T-helper 9 cell (primary cell): ENCODE results near the gene CFAP20DC.
"Not testable (repeated sequence)": the region's sequence is repeated elsewhere in the genome, so short reads cannot be mapped to it uniquely, and the experiment has no call there.

Experiments used
- DNase-seq: peaks from one replicate; pipeline ENCODE4 v3.0.0-alpha.2; 2020

Gene CFAP20DC

DNA sequence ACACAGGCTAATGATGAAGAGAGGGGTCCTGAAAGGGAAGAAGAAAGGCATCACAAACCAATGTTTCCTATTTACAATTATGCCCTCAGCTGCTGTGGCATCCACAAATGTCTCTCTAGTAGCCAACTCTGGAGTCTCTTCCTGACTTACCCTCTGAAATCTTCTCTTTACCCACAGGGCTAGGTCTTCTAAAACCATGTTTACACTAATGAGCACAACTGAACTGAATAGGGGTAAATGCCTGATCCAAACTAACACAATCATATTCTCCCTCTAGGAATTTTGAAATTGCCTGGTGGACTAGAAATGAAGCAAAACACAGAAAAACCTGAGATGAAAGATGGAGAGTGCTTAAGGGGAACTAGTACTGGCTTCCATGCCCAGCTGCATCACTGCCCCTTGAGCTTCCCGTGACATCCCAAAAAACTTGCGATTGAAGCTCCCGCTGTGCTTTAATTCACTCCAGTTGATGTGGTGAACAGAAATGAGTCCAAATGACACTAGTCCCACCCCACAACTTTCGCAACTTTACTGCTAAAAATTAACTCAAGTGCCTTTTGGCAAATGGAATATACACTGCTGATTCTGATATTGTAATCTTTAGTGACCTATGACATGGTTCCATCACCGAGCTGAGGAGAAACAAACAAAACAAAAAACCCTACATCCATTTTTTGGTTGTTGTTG, 32.8 kb downstream of the CFAP20DC start:
- DNase-seq, result no peak

GRCh38 chr3:59013611-59014010, 36.2 kb downstream of the CFAP20DC start:
- no peak for DNase-seq

- no peak for DNase-seq
Measured at GRCh38 chr3:59006634-59007517, 42.9 kb downstream of the CFAP20DC start.

DNA sequence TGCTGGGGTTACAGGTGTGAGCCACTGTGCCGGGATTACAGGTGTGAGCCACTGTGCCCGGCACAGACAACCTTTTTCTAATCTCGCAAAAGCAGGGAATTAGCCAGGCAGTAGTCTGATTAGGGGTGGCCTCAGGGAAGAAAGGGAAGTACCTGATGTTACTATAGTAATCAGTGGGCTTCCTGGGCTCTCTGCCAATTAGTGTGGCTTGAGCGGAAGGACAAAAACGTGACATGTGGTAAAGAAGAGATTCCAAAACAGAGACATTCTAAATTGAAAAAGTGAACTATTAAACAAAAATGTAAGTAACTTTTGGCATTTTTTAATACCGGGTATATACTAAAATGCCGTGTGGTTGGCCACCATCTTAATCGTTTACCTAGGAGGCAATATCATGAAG, 48.1 kb downstream of the CFAP20DC start:
- DNase-seq, result no peak

DNA sequence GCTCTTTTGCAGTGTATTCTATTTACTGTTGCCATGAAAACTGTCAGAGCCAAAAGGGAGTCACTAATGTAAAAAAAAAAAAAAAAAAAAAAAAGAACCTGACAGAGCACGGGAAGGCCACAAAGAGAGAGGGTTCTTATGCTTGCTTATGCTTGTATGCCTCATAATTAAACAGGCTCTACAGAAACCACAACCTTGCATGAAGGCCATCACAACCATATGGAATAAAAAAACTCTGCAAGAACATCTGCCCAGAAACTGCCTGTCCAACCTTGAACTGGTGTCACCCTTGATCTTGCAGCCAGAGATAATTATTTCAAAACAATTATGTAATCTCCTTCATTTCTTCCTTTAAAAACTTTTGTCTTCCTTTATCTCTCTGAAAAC, 50.1 kb downstream of the CFAP20DC start:
- DNase-seq, result no peak

- DNase-seq, result no peak
Measured at GRCh38 chr3:58999134-58999773, 50.6 kb downstream of the CFAP20DC start.

DNA sequence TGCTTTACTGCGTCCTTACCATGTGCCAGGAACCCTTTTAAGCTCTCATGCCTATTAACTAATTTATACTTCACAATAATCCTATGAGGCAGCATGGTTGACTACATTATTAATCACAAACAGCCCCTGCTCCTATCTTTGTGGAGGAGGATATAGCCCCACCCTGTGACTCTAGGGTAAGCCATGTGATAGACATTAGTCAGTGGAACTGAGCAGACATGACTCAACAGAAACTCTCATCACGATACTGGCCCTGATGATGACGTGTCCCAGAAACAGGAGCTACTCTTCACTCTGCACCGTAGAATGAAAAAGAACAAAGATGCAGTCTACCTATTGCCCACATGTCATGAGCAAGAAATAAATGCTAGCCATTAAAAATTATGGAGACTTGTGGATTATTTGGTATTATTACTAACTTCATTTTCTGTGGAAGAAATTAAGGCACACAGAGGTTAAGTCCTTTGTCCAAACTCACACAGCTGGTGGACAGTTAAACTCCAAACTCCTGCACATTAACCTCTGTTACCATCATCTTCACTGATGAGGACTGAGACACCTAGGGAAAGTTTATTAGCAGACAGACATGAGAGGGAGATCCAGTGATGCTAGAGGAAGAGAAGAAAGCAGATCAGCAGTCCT, 51.2 kb downstream of the CFAP20DC start:
- no peak for DNase-seq

- no peak for DNase-seq
Measured at GRCh38 chr3:58996730-58997129, 53.1 kb downstream of the CFAP20DC start.

- DNase-seq, result no peak
Measured at GRCh38 chr3:58994746-58995330, 55.0 kb downstream of the CFAP20DC start.

DNA sequence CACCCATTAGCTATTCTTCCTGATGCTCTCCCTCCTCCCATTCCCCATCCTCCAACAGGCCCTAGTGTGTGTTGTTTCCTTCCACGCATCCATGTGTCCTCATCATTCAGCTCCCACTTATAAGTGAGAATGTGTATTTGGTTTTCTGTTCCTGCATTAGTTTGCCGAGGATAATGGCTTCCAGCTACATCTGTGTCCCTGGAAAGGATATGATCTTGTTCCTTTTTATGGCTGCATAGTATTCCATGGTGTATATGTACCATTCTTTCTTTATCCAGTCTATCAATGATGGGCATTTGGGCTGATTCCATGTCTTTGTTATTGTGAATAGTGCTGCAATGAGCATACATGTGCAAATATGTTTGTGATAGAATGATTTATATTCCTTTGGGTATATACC, 56.3 kb downstream of the CFAP20DC start:
- no peak for DNase-seq

DNA sequence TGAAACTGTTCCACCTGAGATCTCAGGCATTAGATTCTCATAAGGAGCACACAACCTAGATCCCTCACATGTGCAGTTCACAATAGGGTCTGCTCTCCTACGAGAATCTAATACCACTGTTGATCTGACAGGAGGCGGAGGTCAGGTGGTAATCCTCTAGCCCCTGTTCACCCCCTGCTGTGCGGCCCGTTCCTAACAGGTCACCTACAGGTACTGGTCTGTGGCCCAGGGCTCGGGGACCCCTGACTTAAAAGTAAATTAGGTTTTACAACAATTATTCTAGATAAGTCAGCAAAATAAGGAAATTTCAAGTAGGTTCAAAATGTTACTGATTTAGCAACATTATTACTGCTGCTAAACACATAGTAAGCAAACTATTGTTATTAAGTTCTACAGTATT, 58.2 kb downstream of the CFAP20DC start:
- DNase-seq, result no peak

DNA sequence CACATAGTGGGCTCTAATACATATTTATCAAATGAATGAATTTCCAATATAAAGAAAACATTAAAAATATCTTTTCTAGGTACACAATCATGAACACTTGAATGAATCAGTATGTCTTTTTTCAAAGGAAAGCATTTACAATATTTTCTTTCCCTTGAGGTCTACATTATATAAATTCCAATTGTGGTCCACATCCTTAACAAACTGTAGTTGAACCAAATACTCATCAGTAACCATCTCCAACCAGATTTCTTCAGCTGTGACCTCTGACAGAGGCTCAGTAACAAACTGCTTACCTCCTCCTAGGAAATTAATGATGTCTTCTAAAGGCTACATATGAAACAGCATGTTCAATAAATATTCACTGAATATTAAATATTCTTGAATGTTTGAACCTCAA, 58.8 kb downstream of the CFAP20DC start:
- no peak for DNase-seq

DNA sequence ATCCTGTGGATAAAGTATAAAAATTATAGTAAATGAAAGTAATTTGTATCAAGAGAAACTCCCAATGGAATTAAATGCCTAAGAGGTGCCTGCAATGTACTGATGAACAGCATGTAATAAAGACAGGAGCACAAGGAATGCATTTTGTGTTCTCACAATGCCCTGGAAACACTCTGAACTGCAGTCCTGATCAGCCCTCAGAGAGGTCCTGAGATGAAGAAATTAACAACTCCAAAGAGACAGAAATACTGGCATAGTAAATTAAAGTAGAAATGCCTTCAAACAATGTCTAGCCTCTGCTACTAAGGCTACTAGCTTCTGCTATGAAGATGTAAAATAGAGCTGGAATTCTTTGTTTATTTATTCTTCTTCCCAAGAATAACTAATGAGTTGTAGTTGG, 59.9 kb downstream of the CFAP20DC start:
- DNase-seq, result no peak

DNA sequence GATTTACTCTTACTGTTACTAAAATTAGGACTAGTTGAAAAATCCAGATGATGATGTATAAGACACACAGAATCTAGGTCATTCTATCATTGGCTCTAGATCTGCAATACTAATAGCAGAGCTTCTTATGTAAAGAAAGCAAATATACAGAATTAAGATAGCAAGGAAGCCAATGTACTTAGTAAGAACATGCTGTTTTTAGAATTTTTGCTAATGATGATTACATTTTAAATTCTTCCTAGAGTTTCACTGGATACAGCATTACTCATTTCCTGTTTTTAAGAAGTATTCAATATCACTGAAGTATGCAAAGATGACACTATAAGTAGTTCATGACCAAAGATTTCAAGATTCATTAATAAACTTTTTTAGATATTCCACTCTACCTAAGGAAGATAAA, 60.7 kb downstream of the CFAP20DC start:
- no peak for DNase-seq

DNA sequence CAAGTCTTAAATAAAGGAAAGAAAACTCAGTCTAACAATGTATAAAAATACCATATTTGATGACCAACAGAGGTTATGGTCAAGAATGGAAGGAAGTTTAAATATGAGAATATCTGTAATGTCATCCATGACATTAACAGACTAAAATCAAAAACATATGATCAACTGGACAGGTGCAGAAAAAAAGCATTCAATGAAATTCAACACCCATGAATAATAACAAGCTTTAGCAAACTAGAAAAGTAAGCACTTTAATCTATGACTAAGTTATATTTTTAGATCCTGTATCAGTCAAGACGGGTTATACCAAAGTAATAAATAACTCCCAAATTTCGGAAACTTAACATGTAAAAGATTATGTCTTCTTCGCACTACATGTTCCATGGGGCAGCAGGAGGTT, 61.8 kb downstream of the CFAP20DC start:
- no peak for DNase-seq

GRCh38 chr3:58986654-58987053, 63.2 kb downstream of the CFAP20DC start:
- no peak for DNase-seq

DNA sequence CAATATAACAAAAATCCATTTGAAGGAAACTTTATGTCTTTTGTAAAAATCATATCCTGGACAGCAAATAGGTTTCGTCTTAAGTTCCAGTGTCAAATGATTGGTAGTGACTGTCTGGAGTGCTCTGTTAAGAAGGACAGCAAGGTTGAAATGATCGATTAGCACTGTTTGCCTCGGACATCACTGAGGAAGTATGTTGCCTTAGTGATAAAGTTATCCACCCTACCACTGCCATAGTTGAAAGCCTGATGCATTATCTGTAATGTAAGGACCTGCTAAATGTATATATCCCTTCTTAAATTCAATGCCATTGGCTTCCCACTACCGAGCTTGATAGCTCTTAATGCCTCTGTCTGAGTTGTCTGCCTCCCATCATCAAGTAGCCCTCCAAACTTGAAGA, 70.0 kb downstream of the CFAP20DC start:
- no peak for DNase-seq

GRCh38 chr3:58973796-58974195, 76.0 kb downstream of the CFAP20DC start:
- no peak for DNase-seq

DNA sequence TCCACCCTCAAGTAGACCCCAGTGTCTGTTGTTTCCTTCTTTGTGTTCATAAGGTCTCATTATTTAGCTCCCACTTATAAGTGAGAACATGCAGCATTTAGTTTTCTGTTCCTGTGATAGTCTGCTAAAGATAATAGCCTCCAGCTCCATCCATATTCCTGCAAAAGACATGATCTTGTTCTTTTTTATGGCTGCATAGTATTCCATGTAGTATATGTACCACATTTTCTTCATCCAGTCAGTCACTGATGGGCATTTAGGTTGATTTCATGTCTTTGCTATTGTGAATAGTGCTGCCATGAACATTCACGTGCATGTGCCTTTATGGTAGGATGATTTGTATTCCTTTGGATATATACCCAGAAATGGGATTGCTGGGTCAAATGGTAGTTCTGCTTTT, 82.0 kb downstream of the CFAP20DC start:
- not testable (repeated sequence) for DNase-seq

GRCh38 chr3:58965865-58966264, 84.0 kb downstream of the CFAP20DC start:
- DNase-seq, result no peak

DNA sequence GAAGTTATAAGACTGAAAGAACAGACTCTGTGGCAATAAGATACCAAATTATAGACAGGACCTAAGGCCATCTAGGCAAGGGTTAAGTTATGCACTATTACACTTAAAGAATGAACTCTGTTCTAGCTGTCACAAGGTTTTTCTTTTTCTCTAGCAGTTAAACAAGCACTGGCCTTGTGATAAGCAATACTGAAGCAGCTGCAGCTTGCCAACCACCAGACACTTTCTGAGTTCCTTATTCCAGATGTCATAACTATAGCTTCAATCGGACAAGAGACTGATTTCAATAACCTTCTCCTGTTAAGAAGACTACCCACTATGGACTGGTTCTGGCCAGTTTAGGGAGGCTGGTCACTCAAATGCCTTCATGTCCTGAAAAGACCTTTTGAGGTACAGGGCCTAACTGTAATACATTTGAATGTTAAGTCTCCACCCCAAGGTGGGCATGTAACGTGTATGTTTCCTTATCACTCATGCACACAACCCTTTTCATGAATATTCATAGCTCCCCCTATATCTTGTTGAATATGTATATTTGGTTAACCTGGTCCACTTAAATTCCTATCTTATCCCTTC, 85.8 kb downstream of the CFAP20DC start:
- no peak for DNase-seq

DNA sequence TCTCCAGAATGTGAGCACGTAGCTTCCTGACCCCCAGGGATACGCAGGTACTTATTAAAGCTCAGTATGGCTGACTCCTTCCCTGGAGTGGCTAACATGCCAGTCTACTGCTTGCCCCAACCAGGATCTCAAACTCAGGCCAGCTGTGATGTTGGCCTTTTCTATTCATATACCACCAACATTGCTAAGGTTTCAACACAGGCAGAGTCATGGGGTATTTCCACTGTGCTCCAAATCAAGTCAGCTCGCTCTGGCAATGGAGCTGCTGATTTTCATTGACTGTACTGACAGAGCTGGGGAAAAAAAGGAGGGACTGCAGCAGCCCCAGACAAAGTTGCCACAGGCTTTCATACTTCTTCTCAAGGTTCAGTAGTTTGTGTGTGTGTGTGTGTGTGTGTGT, 87.0 kb downstream of the CFAP20DC start:
- DNase-seq, result no peak
